ENCODE measurements around the gene EID3.

DNA sequence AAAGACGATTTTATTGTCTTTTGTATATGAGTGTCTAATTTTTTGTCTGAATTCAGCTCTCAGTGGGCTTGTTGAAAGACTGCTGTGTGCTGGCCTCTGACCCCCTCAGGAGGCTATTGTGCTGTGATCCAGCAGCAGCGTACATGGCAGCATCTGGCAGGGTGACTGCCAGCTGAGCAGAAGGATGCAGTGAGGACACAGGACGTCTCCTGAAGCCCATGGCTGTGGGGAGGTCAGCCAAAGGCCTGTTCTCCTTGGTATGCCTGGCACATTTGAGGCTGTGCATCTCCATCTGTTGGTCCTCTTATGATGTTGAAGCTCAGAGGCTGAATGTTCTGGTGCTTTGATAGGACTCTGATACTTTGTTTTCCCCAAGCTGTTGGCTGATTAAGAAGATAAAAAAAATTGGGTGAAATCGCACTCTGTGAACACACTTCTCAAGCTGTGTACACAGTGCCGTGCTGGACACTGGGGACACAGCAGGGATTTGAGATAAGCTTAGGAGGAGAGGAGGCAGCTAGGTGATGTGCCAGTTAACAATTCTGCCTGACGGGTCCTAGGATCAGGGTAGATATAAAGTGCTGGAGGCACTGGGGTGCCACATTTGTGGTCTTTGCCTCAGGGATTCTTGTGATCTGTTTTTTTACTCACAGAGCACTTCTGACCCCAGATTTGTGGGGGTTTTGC lies 37.5 kb downstream of the EID3 start:
- TF ChIP-seq, protein P1, sequence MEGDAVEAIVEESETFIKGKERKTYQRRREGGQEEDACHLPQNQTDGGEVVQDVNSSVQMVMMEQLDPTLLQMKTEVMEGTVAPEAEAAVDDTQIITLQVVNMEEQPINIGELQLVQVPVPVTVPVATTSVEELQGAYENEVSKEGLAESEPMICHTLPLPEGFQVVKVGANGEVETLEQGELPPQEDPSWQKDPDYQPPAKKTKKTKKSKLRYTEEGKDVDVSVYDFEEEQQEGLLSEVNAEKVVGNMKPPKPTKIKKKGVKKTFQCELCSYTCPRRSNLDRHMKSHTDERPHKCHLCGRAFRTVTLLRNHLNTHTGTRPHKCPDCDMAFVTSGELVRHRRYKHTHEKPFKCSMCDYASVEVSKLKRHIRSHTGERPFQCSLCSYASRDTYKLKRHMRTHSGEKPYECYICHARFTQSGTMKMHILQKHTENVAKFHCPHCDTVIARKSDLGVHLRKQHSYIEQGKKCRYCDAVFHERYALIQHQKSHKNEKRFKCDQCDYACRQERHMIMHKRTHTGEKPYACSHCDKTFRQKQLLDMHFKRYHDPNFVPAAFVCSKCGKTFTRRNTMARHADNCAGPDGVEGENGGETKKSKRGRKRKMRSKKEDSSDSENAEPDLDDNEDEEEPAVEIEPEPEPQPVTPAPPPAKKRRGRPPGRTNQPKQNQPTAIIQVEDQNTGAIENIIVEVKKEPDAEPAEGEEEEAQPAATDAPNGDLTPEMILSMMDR (IDR thresholded peaks at IDR 0.05; ENCODE audit: insufficient read depth, low read length, poor library complexity, severe bottlenecking): no peak
- TF ChIP-seq EZH2phosphoT487 (conservative IDR thresholded peaks at IDR 0.05; ENCODE audit: low read length): no peak
